GM21381 (cell line): ENCODE results near the gene CCNI2.

Experiments
- ATAC-seq: cut with Tn5 transposase; IDR thresholded peaks from one replicate; pipeline ENCODE4 v1.9.1; 2021; ENCODE audit warnings: mild to moderate bottlenecking, moderate library complexity; ENCODE audit not compliant: unreplicated experiment

The CCNI2 gene

DNA sequence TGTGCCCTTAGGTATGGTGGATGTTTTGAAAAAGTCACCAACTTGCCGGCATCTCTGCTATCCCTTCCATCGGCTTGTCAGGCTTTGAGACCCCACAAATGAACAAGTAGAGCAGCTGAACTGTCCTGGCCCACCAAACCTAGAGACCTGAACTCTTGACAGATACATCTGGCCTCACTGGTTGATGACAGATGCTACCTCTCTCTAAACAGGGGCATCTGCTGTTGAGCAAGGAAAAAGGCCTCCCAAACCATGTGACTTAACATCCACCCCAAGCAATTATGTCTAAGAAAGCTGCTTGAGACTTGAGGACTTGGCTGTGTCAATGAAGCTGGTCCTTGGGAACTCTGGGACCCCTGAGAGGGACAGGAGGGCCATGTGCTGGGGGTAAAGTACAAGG is 2.3 kb downstream of the CCNI2 start:
- ATAC-seq: no peak

DNA sequence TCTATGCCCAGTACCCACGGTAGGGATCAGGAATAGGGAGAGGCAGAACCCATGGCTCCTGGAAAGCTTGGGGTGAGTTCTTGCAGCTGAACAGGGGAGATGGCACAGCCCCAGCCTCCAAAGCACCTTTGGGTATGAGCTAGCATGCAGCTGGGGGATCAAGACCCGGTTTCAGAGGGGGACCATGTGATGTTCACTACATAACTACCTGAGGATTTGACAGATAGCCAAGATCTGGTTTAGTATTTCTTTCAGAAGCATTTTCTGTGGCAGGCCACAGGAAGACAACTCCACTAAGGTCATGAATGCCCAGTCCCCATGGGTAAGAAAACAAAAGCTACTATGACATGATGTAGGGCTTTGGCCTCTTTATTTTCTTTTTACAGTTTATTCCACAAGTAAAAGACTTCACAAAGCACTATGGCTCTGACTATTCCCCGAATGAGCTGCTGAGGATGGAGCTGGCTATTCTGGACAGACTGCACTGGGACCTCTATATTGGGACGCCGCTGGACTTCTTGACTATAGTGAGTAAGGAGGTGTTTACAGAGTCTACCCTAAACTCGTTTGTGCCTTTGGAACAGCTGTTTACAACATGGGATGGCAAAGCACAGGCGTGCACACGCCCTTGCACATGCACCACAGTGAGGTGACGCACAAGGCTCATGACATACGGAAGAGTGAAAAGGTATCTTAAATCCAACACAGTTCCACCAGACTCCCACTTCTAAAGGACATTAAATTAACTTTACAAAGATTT is 3.4 kb downstream of the CCNI2 start:
- peak; percentile 38 for ATAC-seq

DNA sequence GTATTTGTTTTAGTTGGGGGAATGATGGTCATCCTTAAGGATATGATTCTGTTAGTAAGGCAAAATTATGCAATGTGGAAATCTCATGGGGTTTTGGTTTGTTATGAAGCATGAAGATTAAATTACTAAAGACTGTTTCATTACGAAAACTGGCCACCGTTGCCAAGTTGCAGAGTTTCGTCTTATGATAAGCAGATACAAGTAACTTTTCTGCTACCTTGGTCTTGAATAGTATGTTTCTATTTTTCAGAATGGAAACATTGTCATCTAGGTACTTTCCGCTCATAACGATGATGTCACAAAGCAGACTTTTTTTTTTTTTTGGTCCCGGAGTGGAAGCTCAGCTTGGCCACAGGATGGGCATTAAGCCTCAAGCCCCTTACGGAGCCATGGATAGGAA is 4.2 kb downstream of the CCNI2 start:
- no peak for ATAC-seq

DNA sequence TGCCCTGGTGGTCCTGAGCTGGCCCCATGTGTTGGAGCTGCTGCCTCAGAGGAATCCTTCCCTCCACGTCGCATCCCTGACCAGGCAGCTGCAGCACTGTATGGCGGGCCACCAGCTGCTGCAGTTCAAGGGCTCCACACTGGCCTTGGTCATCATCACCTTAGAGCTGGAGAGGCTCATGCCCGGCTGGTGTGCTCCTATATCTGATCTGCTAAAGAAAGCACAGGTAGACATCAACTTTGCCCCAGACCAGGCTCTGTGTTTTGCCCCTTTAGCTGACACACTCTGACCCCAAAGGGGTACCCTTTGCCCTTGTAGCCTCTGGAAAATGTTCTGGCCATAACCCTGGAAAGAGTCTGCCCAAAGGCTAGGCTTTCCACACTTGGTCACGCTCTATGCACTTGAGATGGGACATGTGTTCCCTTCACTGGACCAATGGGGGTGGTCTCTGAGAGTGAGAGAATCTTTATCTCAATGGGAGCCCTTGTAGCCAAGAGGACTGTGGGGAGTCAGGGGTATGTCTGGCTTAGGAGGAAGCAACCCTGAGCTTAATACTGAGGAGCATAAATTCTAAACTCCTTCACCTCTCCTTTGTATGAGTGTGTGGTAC is 4.8 kb downstream of the CCNI2 start:
- no peak for ATAC-seq

DNA sequence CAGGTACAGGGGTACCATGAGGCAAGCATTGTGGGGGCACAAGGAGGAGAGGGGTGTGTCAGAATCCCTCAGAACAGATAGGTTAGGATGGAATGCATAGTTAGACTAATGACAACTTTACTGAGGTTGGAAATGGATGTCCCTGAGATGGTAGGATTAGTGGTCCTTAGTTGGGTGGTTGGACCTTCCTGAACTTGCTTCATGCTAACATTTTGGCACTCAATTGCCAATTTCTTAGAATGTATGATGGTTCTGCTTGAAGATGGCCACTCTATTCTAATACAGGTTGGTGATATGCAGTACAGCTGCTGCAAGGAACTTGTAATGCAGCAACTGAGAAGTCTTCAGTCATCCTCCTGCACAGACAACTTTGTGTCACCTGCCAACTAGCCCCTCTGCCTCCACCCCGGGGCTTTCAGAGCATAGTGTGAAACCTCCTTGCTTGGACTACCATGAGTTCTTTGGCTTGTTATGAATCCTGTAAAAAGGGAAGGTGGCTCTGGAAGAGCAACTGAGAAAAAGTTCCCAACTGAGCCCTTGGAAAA is 5.4 kb downstream of the CCNI2 start:
- no peak for ATAC-seq

DNA sequence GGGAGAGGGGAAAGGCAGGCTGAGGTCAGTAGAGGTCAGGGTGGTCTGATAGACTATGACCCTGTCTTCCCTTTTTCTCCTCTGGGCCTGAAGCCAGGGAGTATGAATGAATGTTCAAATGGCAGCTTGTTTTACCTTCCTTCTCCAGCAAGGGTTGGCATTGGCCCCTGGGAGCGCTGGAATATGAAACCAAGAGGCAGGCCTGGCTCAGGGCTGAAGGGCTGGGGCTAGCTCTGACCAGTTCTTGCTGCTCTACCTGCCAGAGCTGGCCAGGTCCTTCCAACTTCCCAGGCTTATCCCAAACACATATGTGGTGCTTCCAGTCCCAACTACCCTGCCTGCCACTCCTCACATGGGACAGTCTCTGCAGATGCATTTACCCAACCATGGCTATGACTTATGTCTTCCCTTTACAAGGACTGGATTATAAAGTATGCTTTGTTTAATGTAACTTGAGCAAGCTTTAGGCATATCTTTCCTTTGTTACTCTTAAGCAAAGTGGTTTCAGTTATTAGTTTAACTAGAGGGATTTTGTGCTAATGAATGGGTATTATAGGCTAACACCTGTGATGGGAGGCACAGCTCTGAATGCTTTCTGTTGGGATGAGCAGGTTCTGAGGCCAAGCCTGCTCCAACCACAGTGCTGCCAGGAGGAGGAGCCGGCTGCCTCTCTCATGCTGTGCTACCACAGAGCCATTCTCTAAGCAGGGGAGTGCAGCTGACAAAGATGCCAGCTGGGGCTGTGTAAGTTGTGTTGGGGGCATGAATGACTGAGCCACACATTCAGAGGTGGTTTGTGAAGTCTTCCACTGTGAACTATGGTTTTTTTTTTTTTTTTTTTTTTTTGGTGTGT is 6.1 kb downstream of the CCNI2 start:
- no peak for ATAC-seq

DNA sequence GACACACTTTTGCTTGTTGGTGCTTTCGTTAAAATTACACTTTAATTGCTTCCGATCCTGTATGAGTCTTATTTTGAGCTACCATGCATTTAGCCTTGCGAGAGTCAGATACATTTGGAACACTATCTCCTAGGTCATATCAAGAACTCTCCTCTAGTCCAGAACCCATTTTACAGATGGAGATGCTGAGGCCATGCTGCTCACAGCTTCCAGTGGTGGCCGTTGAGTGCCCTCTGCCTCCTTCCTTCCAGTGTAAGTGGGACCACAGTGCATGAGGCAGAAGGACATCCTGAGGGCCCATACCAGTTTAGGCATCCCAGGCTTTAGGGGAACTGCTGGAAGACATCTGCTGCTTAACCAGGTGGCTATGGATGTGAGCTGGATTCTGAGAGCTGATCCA is 6.9 kb downstream of the CCNI2 start:
- ATAC-seq: no peak

DNA sequence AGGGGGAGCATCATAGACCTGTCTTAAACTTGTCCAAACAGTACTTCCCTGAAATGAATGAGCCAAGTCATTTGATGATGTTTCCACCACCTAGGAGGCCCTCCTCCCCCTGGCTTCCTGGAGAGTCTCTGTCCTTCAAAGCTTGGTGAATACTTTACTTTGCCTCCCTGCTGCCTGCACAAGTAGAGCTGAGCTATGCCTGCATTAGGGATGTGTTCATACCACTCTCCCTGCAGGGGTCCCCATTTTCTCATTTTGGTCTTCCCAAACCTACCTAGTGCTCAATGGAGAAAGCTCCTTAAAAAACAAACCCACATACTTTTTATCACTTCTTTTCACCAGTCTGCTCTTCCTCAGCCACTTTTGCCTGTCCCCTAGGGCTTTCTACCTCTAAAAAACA is 7.7 kb downstream of the CCNI2 start:
- no peak for ATAC-seq

DNA sequence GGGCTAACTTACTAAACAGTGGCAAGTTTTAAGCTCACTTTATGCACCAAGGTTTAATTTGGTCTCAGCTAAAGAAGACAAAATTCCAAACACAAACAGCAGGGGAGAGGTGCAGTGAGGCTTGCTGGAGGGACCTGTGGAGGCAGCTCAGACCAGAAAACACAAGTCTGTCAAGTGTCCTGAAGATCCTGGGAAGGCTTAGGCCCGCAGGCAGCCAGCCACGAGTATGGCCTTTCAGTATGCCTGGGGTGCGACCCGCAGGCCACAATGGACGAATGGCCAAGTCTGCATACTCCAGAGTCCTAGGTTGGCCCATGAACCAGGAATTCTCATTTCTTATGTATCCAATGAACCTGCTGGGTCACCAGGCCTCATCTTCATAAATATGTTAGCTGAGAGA is 9.3 kb downstream of the CCNI2 start:
- ATAC-seq: no peak

DNA sequence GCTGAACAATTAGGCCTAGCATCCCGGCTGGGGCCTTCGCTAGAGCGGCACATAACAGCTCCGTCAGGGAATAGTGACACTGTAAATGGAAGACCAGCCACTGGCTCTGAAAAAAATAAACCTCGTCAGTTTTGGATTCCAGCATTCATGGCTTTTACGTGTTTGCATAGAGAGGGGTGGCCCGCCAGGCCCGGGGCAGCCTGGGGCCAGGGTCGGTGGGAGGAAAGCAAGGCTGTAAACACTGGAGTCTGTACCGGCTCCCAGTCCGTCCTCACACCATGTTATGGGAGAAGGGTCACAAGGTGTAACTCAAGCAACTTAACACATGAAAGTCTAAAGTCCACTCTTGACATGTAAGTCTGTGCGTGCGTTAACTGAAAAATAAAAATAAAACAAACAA is 11.2 kb downstream of the CCNI2 start:
- no peak for ATAC-seq

DNA sequence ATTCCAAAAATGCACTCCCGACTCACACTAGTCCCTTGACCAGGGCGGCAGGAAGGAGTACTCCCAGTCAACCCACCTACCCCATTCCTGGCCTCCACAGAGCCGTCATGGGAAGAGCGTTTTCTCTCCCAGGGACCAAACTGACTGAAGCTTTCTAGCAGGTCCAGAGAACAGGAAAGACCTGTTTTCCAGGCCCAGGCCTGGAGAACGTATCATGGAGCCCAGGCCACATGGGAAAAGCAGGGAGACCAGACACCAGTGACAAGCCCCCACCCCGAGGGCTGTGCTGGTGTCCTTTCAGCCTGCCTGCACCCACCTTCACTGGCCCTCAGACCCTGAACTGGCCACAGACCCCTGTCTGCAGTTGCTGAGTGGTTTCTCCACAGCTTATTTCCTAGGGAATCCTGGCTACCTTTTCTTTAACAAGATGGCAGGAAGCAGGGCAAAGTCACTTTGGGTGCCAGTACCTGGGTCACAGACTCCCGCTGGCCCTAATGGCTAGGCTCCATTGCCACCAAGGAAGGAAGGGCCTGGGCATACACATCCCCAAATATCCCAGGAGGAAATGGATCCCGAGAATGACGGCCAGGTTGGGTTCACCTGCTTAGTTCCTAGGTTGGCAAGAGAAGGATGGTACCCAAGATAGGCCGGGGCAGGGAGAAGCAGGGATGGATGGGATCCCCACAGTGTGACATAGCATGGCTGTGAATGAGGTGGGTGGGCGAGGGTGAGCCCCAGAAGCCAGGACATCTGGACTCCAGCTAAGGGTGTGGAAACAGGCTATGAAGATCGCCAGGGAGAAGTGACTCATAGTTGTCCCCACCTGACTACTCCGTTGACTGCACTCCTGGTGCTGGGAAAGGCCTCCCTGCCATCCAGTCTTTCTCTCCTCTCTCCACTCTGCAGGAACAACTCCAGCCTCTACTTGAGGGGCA is 12.2 kb downstream of the CCNI2 start:
- no peak for ATAC-seq

DNA sequence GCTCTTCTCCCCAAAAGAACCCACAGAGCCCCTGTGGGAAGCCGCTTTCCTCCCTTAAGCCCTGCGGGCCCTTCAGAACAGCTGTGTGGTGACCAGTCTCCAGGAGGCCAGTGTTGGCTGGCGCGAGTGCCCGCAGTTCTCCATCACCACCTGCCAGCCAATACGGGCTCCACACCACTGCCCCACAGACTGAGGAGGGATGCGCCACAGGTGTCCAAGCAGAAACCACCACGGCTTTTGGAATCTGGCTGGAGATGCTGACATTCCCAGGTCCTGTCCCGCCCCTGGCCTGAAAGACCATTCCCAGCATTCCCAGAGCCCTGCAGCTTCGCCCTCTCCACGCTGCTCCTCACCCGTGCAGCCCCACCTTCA is 12.8 kb downstream of the CCNI2 start:
- ATAC-seq: no peak

DNA sequence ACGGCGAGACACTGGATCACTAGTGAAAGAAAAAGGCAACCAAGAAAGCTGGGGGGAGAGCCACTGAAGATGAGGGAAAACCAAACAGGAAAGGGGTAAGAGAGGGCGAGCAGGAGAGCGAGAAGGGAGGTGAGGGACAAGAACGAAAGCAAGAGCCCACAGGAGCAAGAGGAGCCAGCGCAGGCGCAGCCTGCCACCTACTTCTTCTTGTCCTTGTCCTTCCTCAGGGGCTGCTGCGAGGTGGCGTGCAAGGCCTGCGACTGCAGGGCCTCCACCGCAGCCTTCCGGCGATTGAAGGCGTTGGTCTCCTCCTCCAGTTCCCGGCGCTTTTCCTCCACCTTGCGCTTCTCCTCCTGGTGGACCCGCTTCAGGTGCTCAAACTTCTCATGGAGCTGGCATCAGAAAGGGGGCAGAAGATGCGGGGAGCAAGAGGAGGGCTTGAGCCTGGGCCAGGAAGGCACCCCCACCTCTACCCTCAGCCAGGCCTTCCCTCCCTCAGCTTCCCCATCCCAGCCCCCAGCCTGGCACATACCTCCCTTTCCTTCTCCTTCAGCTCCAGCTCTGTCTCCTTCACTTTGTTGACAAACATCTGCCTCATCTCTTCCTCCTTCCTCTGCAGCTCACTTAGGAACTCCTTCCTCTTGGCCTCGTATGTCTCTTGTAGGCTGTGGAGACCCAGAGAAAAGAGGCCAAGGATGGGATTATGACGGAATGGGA is 13.5 kb downstream of the CCNI2 start:
- ATAC-seq: no peak

DNA sequence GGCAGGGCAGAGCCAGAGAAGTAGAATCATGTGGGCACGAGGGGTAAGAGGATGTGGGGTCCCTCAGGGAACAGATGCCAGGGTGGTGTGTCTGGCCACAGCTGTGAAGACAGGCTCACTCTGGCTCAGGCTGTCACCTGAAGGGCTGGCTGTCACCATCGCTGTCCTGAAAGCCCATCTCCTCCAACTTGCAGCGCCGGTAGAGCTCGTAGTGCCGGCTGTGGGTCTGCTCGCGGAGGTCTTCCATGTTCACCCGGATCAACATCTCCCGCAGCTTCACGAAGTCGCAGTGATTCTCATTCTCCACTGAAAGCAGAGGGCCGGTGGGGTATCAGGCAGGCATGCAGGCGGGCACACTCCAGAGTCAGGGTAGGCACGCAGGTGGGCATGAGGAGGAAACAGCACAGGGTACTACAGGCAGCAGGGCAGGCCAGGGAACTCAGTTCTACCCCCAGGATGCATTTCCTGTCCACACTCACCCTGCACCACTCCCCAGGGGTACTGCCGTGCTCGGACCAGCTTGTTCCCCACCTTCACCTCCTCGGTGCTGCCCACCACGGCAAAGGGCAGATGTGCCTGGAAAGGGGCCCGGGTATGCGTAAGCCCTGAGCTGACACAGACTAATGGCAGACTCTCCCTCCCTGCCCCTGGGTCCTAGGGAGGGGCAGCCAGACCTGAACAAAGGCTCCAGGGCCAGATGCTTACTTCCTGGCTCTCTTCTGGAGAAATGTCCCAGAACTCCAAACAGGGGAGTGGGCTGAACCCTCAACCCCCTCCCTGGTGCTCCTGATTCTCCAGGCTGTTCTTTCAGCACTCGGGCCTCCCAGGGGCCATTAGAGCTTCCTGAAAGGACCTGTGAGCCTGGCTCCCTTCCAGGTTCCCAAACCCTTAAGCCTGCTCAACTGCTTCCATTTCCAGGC is 14.4 kb downstream of the CCNI2 start:
- ATAC-seq: no peak

DNA sequence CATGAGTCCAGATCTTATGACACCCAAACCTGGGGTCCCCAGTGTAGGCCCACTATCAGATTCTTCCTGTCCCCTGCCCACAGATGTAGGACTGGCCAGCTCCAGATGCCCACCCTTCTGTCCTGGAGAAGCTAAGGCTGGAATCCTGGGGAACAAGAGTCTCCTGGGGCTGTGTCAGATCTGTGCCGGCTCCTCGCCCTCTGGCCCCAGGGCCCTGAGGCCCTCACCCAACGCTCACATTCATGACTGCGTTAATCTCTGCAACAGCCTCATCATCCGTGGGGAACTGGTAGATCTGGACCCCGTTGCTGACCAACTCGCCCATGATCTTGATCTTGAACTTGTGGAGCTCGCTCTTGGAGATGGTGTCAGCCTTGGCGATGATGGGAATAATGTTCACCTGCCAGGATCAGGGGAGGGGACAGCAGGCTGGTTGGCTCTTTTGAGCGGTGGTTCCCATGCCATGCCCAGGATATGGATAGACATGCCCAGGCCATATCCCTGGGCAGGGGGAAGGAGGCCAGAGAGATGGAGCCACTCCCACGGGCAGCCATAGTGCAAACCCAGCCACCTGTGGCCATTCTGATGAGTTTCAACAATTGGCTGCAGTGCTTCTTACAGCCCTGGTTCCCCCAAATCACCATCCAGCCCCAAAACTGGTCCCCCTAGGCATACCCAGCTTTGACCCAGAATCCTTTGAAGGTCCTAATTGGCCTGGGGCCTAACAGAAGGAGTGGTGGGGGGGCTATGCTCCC is 15.2 kb downstream of the CCNI2 start:
- ATAC-seq: no peak

DNA sequence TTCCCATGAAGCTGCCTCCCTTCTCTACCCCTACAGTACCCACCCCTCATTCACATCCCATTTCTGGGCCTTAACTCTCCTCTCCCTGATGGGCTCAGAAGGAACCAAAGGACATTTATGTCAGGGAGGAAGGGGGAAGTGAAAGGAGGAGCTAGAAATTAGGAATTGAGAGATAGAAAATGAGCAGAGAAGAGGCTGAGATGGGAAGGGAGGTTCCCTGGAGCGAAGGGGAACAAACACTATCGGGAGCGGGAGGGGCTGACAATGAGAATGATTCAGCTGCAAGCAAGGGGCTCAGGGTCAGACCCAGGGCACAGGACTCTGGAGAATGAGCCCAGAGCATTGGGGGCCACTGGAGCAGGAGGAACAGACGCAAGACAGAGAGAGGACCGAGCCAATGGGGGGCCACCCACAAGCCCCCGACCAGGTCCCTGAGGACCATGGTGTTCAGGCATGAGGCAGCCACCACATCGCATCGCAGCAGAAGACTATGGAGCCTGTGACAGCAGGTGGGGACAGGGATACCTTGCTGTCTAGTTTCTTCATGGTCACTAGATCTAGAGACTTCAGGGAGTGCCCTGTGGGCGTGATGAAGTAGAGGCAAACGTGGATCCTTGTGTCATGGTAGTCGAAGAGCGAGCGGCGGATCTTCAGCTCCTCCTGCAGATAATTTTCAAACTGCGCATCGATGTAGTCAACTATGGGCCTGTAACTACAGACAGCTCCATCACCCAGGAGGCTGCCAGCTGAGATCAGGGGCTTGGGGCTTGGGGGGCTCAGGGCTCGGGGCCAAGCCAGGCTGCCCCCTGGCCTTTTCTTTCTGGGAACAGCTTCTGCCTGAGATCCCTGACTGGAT is 16.2 kb downstream of the CCNI2 start:
- ATAC-seq: no peak

DNA sequence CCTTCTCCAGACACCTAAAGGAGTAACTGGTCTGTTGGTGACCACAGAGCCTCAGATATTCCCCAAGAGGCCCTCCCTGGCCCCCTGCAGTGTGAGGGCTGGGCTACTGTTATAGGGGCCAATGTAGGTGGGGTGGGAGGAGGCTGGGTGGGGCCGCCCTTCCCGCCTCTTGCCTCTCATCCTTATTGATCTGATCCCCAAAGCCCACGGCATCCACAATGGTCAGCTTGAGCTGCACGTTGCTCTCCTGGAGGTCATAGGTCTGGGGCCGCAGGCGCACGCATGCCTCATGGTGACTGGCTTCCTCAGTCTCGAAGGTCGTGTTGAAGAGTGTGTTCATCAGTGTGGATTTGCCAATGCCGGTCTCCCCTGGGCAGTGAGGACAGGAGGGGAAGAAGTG is 16.8 kb downstream of the CCNI2 start:
- ATAC-seq: no peak
